ENCODE results near the gene ATG101. TPM values are rescaled to one million over a fixed set of nuclear protein-coding genes. Genes with fewer than 3 reads are reported as not detected.

The ATG101 gene
- total RNA-seq, 1 donor, result 70.0 TPM

- no peak overlapping the region for H3K4me3 ChIP-seq (ENCODE audit: low read depth, low read length)
- no peak for TF ChIP-seq CTCF (IDR thresholded peaks at IDR 0.05; ENCODE audit: insufficient read depth, low read depth, low read length)
- no peak for DNase-seq (ENCODE audit: low read depth)
Observed at GRCh38 chr12:52041035-52041434, 28.7 kb upstream of the ATG101 start.

- H3K4me3 ChIP-seq (ENCODE audit: low read depth, low read length), result no peak overlapping the region
- peak; percentile 41 for DNase-seq (ENCODE audit: low read depth)
- TF ChIP-seq CTCF (IDR thresholded peaks at IDR 0.05; ENCODE audit: insufficient read depth, low read depth, low read length), result no peak
Observed at GRCh38 chr12:52041695-52042123, 28.1 kb upstream of the ATG101 start.

- no peak for DNase-seq (ENCODE audit: low read depth)
- no peak for TF ChIP-seq CTCF (IDR thresholded peaks at IDR 0.05; ENCODE audit: insufficient read depth, low read depth, low read length)
- H3K4me3 ChIP-seq (ENCODE audit: low read depth, low read length), result no peak overlapping the region
Observed at GRCh38 chr12:52042706-52043385, 26.9 kb upstream of the ATG101 start.

- TF ChIP-seq CTCF (IDR thresholded peaks at IDR 0.05; ENCODE audit: insufficient read depth, low read depth, low read length), result no peak
- DNase-seq (ENCODE audit: low read depth), result no peak
- H3K4me3 ChIP-seq (ENCODE audit: low read depth, low read length), result no peak overlapping the region
Observed at GRCh38 chr12:52043386-52044212, 26.2 kb upstream of the ATG101 start.

- TF ChIP-seq CTCF (IDR thresholded peaks at IDR 0.05; ENCODE audit: insufficient read depth, low read depth, low read length), result no peak
- DNase-seq (ENCODE audit: low read depth), result peak; percentile 83
- no peak overlapping the region for H3K4me3 ChIP-seq (ENCODE audit: low read depth, low read length)
Observed at GRCh38 chr12:52044292-52044983, 25.3 kb upstream of the ATG101 start.

- H3K4me3 ChIP-seq (ENCODE audit: low read depth, low read length), result no peak overlapping the region
- no peak for TF ChIP-seq CTCF (IDR thresholded peaks at IDR 0.05; ENCODE audit: insufficient read depth, low read depth, low read length)
- DNase-seq (ENCODE audit: low read depth), result peak; percentile 28
Observed at GRCh38 chr12:52045794-52046199, 24.0 kb upstream of the ATG101 start.

Data from fibroblast of villous mesenchyme (primary cell).